ENCODE measurements around the gene RPS19.
"Not testable (repeated sequence)": the region's sequence is repeated elsewhere in the genome, so short reads cannot be mapped to it uniquely, and the experiment has no call there.

Gene RPS19

GRCh38 chr19:41860419-41861115 lies 512 bp downstream of the RPS19 start:
- peak; percentile 51 for DNase-seq

DNA sequence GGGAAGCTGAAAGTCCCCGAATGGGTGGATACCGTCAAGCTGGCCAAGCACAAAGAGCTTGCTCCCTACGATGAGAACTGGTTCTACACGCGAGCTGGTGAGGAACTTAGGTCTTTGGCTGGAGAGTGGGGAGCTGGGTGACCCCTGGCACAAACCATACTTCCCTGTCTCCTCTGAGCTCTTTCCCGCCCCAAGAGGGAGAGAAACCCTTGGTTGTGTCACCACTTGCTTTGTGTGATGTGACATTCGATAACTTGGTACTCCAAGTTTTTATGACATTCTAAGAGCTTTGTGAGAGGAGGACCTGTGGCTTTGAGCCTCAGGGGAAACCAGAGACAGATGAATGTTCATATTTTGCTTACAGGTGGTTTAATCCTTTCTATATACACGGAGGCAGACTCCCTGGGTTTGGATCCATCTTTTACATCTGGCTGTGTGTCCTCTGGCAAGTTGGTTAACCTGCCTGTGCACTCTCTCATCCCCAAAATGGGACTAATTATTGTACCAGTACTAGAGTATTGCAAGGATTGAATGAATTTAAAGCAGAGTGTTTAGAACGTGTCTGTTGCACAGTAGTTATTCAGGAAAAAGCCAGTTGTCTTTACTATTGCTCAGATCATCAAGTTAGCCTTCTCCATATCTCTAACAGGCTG lies 1.2 kb downstream of the RPS19 start:
- DNase-seq: no peak

- no peak for DNase-seq
These were observed 1.8 kb downstream of the RPS19 start for GRCh38 chr19:41861846-41862245.

GRCh38 chr19:41862445-41862986 lies 2.5 kb downstream of the RPS19 start:
- DNase-seq: no peak

- DNase-seq: no peak
These were observed 3.3 kb downstream of the RPS19 start for GRCh38 chr19:41863209-41863931.

DNA sequence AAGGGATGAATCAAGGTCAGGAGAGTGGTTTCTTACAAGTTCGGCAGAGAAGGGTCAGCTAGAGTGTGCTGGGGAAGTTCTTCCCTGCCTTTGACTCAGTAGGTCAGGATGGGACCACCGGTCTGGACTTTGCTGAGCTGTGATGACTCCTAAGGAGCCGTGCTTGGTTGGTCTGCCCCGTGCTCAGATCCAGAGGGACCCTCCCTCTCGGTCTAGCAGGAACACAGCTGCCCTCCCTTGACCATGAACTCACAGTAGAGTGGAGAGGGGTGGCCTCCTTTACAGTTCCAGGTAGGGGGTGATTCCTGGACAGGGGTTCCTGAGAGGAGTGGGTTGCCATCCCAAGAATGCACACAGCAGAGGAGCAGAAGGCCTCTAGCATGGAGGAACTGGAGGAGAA lies 4.3 kb downstream of the RPS19 start:
- no peak for DNase-seq

DNA sequence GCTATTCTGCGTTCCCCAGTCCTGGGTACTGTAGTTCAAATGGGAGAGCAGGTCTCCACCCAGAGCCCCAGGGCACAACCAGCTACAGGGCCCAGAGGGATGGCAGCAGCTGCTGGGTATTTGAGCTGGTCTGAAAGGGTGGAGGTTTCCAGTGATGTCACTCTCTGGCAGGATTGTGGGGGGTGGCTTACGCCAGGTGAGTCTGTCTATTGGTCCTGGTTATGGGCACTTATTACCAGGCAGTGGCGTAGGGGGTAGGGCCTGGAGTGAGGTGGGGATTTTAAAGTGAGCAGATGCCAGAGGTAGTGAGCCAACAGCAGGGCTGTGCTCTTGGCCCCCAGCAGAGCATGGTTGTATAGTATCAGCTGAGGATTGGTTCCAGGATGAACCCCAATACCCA lies 6.2 kb downstream of the RPS19 start:
- DNase-seq: no peak

GRCh38 chr19:41868120-41868988 lies 8.3 kb downstream of the RPS19 start:
- no peak for DNase-seq

DNA sequence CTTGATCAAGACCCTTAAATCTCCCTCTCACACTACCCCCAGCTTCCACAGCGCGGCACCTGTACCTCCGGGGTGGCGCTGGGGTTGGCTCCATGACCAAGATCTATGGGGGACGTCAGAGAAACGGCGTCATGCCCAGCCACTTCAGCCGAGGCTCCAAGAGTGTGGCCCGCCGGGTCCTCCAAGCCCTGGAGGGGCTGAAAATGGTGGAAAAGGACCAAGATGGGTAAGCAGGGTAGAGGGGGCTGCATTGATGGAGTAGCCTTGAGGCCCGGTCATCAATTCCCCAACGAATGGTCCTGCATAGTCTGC lies 8.9 kb downstream of the RPS19 start:
- DNase-seq: no peak

GRCh38 chr19:41869374-41869955 lies 9.4 kb downstream of the RPS19 start:
- DNase-seq: no peak

- no peak for DNase-seq
These were observed 10.4 kb downstream of the RPS19 start for GRCh38 chr19:41870401-41870873.

- no peak for DNase-seq
These were observed 11.7 kb downstream of the RPS19 start for GRCh38 chr19:41871573-41872383.

DNA sequence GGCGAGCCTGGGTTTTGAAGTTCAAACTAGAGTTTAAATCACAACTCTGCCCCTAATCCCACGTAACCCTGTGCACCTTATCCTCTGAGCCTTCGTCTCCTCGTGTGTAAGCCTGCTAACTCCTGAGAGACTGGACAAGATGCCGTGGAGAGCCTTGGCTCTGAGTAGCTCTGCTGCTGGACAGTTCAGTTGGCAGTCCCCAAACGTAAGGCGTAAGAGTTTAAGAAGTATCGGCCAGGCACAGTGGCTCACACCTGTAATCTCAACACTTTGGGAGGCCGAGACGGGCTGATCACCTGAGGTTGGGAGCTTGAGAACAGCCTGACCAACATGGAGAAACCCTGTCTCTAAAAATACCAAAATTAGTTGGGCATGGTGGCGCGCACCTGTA lies 12.3 kb downstream of the RPS19 start:
- DNase-seq: no peak

- peak; percentile 71 for DNase-seq
These were observed 13.0 kb downstream of the RPS19 start for GRCh38 chr19:41872775-41873647.

GRCh38 chr19:41875973-41876372 lies 15.9 kb downstream of the RPS19 start:
- not testable (repeated sequence) for DNase-seq

- no peak for DNase-seq
These were observed 17.1 kb downstream of the RPS19 start, which contains the start of gene CD79A for GRCh38 chr19:41876847-41877832. Gene CD79A, plus strand, starts transcription at chr19:41877279. Its CDS starts 26 bp downstream, at chr19:41877305.

DNA sequence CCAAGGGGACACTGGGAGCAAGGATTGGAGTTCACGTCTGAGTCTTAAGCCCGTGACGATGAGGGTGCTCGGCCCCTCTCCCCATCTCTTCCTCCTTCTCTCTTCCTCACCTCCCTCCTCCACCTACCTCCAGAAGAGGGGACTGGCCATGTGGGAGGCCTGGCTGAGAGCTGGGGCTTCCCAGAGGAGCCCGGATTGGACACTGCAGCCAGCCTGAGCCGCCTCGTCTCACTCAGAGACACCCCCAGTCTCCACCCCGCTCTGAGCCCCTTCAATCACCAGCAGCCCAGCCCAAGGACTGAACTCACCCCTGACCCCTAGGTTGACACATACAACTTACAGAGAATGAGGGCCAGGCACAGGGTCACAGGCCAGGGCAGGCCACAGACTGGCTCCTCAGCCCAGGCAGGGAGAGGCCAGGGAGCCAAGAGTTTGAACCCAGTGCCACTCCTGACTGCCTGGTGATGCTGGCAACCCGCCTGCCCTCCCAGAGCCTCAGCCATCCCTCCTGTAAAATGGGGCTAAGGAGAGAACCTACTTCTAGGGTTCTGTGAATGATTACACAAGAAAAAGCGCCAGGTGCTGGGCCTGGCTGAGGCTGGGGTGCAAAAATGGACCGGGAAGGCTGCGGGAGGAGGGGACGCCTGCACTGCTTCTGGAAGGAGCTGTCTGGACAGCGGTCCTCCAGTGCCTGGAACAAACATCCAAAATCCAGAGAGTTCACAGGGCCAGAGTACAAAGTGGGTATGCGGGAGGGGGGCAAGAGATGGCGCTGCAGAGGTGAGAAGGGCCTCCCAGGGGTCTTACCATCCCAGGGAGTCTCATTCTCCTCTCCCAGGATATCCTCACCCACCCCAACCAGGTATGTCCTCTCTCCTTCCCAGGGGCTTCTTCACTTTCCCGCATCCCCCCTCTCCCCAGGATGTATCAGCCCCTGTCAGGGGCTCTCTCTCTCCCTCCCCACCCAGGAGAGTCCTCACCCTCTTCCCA lies 18.2 kb downstream of the RPS19 start:
- no peak for DNase-seq

DNA sequence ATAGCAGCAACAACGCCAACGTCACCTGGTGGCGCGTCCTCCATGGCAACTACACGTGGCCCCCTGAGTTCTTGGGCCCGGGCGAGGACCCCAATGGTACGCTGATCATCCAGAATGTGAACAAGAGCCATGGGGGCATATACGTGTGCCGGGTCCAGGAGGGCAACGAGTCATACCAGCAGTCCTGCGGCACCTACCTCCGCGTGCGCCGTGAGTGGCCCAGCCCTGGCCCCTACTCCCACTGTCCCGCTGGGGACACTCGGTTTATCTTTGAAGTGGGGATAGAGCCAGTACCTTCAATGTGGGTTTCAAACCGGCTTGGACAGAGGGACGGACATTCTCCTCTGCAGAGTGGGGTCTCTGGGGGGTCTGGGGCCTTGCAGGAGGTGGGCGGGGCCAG lies 19.0 kb downstream of the RPS19 start:
- DNase-seq: no peak
